Large intestine (tissue), 3 donors: ENCODE results near the gene UBE2J2. TPM values are rescaled to one million over a fixed set of nuclear protein-coding genes. Genes with fewer than 3 reads are reported as not detected.

Experiments used
- DNase-seq, 2 donors: peaks; one replicate each; pipeline versions ENCODE4 v3.0.0 to v3.0.0-alpha.2; 2013
- H3K27ac ChIP-seq: one replicate; pipeline ENCODE4 v1.5.1; 2013; ENCODE audit warnings: low read length
- H3K27me3 ChIP-seq: 2 replicates; pipeline ENCODE4 v1.6.1; 2013; ENCODE audit warnings: low read length; ENCODE audit not compliant: control insufficient read depth, insufficient read depth
- H3K36me3 ChIP-seq: 2 replicates; pipeline ENCODE4 v1.6.1; 2013; ENCODE audit warnings: low read length; ENCODE audit not compliant: control insufficient read depth, insufficient read depth
- H3K4me1 ChIP-seq: one replicate; pipeline ENCODE4 v1.6.1; 2013; ENCODE audit warnings: low read length; ENCODE audit not compliant: control insufficient read depth, insufficient read depth
- H3K4me3 ChIP-seq: one replicate; pipeline ENCODE4 v1.5.1; 2013; ENCODE audit warnings: low read length
- H3K9me3 ChIP-seq: one replicate; pipeline ENCODE4 v1.6.1; 2013; ENCODE audit warnings: mild to moderate bottlenecking, low read depth, low read length, moderate library complexity; ENCODE audit not compliant: control insufficient read depth
- WGBS: methylation state at CpG from one replicate; pipeline ENCODE4 v1.1.5; 2013; ENCODE audit warnings: low lambda C conversion rate; ENCODE audit not compliant: insufficient coverage; 5-methylcytosine and 5-hydroxymethylcytosine counted together
- polyA plus RNA-seq: library from polyadenylated mRNA; unstranded; fragments of 120-200 nt; gene quantifications from one replicate; pipeline ENCODE4 v1.2.1, GENCODE V29; 2013

Gene UBE2J2
- polyA plus RNA-seq, 1 donor = 52.9 TPM

- Histone ChIP-seq H3K4me3 (no peak overlapping the region), H3K27me3 (no peaks in the 10 kb centered on the region), H3K27ac (no peak overlapping the region), H3K36me3 (peaks cover 69% of the 10 kb centered on the region), H3K4me1 (no peaks in the 10 kb centered on the region), H3K9me3 (peaks cover 18% of the 10 kb centered on the region)
- DNase-seq = no peak
- WGBS = 100% methylated on average over 1 of the region's 52 CpGs
These were observed 55.8 kb downstream of the UBE2J2 start for GRCh38 chr1:1217621-1218523.

- WGBS = no CpG with 5 or more reads among the region's 74 CpGs
- H3K27ac ChIP-seq = no peak overlapping the region
These were observed 56.7 kb downstream of the UBE2J2 start for GRCh38 chr1:1216770-1217620.

GRCh38 chr1:1215881-1216605 is 57.6 kb downstream of the UBE2J2 start:
- Histone ChIP-seq H3K36me3 (peaks cover 51% of the 10 kb centered on the region), H3K4me3 (no peak overlapping the region), H3K4me1 (no peaks in the 10 kb centered on the region), H3K27me3 (no peaks in the 10 kb centered on the region), H3K27ac (no peak overlapping the region), H3K9me3 (peaks cover 18% of the 10 kb centered on the region)
- no peak for DNase-seq
- no CpG with 5 or more reads among the region's 21 CpGs for WGBS

More at GRCh38 chr1:1216770-1217620, 56.7 kb downstream of the UBE2J2 start:
- peaks cover 18% of the 10 kb centered on the region for H3K9me3 ChIP-seq
- no peaks in the 10 kb centered on the region for H3K27me3 ChIP-seq
- H3K4me1 ChIP-seq = no peaks in the 10 kb centered on the region
- no peak for DNase-seq
- H3K4me3 ChIP-seq = no peak overlapping the region
- H3K36me3 ChIP-seq = peaks cover 61% of the 10 kb centered on the region

GRCh38 chr1:1215080-1215676 is 58.5 kb downstream of the UBE2J2 start:
- Histone ChIP-seq H3K9me3 (peaks cover 18% of the 10 kb centered on the region), H3K36me3 (peaks cover 43% of the 10 kb centered on the region), H3K4me1 (no peaks in the 10 kb centered on the region), H3K27me3 (no peaks in the 10 kb centered on the region), H3K4me3 (no peak overlapping the region), H3K27ac (no peak overlapping the region)
- DNase-seq = no peak
- WGBS = no CpG with 5 or more reads among the region's 11 CpGs

GRCh38 chr1:1213345-1214265 is 60.0 kb downstream of the UBE2J2 start, which contains the start of gene TNFRSF4:
TSS of gene TNFRSF4 (minus strand) at chr1:1214153. CDS start at chr1:1214127, 26 bp downstream.
- H3K27me3 ChIP-seq = peaks cover 6% of the 10 kb centered on the region
- DNase-seq = no peak
- no peaks in the 10 kb centered on the region for H3K4me1 ChIP-seq
- peaks cover 18% of the 10 kb centered on the region for H3K9me3 ChIP-seq
- WGBS = no CpG with 5 or more reads among the region's 56 CpGs
- H3K36me3 ChIP-seq = peaks cover 29% of the 10 kb centered on the region
- no peak within 1 kb of the TSS for H3K27ac ChIP-seq
- no peak within 1 kb of the TSS for H3K4me3 ChIP-seq

GRCh38 chr1:1212780-1213344 is 60.8 kb downstream of the UBE2J2 start:
- no peak overlapping the region for H3K4me3 ChIP-seq
- no peaks in the 10 kb centered on the region for H3K4me1 ChIP-seq
- H3K27me3 ChIP-seq = peaks cover 13% of the 10 kb centered on the region
- WGBS = no CpG with 5 or more reads among the region's 24 CpGs
- peaks cover 11% of the 10 kb centered on the region for H3K9me3 ChIP-seq
- peaks cover 21% of the 10 kb centered on the region for H3K36me3 ChIP-seq
- H3K27ac ChIP-seq = no peak overlapping the region
- no peak for DNase-seq

- Histone ChIP-seq H3K4me3 (no peak overlapping the region), H3K27me3 (peaks cover 22% of the 10 kb centered on the region), H3K36me3 (peaks cover 14% of the 10 kb centered on the region), H3K4me1 (no peaks in the 10 kb centered on the region), H3K27ac (no peak overlapping the region), H3K9me3 (peaks cover 5% of the 10 kb centered on the region)
- no peak for DNase-seq
- no CpG with 5 or more reads among the region's 28 CpGs for WGBS
These were observed 61.9 kb downstream of the UBE2J2 start for GRCh38 chr1:1211541-1212441.

- Histone ChIP-seq H3K36me3 (peaks cover 5% of the 10 kb centered on the region), H3K27me3 (peaks cover 30% of the 10 kb centered on the region), H3K4me1 (peaks cover 5% of the 10 kb centered on the region), H3K9me3 (peaks cover 5% of the 10 kb centered on the region), H3K4me3 (no peak overlapping the region), H3K27ac (no peak overlapping the region)
- DNase-seq = no peak
- no CpG with 5 or more reads among the region's 31 CpGs for WGBS
These were observed 62.7 kb downstream of the UBE2J2 start for GRCh38 chr1:1210726-1211540.
